Stimulated activated CD4-positive, alpha-beta T cell treated with anti-CD3 and anti-CD28 coated beads, Interleukin-1b, Interleukin-23, amount 100 ng/mL, for 4 hours (primary cell): ENCODE measurements around the gene FCHSD2.
"Not testable (repeated sequence)": the region's sequence is repeated elsewhere in the genome, so short reads cannot be mapped to it uniquely, and the experiment has no call there.

Source experiments
- DNase-seq, 2 donors: peaks; one replicate each; pipeline ENCODE4 v3.0.0-alpha.2; 2020; ENCODE audit warnings: low read depth in 2 of 2

Gene FCHSD2

DNA sequence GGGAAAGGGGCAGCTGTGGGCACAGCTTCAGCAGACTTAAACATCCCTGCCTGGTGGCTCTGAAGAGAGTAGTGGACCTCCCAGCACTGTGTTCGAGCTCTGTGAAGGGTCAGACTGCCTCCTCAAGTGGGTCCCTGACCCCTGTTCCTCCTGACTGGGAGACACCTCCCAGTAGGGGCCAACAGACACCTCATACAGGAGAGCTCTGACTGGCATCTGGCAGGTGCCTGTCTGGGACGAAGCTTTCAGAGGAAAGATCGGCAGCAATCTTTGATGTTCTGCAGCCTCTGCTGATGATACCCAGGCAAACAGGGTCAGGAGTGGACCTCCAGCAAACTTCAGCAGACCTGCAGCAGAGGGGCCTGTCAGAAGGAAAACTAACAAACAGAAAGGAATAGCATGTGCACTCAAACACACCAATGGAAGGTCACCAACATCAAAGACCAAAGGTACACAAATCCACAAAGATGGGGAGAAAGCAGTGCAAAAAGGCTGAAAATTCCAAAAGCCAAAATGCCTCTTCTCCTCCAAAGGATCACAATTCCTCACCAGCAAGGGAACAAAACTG, 80.2 kb downstream of the FCHSD2 start:
- not testable (repeated sequence) for DNase-seq

DNA sequence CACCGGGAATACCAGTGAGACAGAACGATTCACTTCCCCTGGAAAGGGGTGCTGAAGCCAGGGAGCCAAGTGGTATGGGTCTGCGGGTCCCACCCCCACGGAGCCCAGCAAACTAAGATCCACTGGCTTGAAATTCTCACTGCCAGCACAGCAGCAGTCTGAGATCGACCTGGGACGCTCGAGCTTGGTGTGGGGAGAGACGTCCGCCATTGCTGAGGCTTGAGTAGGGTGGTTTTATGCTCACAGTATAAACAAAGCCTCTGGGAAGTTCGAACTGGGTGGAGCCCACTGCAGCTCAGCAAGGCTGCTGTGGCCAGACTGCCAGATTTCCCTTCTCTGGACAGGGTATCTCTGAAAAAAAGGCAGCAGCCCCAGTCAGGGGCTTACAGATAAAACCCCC, 80.7 kb downstream of the FCHSD2 start:
- DNase-seq = not testable (repeated sequence)

- DNase-seq = no peak
These were observed 82.2 kb downstream of the FCHSD2 start for GRCh38 chr11:73059915-73060314.

DNA sequence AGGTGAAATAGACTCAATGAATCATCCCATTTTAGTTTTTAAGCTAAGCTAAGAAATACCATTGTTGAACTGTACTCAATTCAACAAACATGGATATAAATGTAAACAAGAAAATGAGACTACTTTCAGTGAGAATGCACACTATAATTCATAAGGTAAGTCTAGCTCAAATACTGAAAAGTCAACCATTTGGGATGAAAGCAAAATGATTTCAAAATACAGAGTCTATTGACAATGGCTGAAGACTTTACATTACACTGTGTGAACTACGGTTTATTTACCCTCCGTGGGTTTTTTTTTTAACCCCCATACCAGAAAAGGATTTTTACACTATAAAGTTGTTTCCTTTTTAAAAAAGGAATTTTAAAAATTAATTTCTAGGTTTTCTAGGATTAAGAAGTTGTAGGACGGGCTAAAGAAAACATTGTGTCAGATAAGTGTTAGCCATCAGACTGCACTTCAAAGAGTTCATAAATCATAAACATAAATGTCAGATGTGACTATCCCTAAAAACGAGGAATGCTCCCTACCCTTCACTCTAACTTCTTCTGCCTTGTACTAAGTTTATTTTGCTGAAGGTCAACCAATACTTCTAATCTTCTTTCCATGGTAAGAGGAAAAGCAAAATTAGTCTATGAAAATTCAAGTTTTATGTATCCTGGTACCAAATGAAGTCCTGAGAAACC, 83.0 kb downstream of the FCHSD2 start:
- no peak for DNase-seq

- no peak for DNase-seq
These were observed 86.3 kb downstream of the FCHSD2 start for GRCh38 chr11:73055655-73056354.

DNA sequence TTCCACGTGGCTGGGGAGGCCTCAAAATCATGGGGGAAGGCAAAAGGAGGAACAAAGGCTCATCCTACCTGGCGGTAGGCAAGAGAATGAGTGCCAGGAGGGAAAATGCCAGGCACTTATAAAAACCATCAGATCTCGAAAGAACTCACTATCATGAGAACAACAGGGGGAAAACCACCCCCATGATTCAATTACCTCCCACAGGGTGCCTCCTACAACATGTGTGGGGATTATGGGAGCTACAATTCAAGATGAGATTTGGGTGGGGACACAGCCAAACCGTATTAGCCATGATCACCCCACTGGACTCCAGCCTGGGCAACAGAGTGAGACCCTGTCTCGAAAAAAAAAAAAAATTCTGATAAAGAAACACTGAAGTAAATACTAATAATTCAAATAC, 87.1 kb downstream of the FCHSD2 start:
- DNase-seq = no peak

DNA sequence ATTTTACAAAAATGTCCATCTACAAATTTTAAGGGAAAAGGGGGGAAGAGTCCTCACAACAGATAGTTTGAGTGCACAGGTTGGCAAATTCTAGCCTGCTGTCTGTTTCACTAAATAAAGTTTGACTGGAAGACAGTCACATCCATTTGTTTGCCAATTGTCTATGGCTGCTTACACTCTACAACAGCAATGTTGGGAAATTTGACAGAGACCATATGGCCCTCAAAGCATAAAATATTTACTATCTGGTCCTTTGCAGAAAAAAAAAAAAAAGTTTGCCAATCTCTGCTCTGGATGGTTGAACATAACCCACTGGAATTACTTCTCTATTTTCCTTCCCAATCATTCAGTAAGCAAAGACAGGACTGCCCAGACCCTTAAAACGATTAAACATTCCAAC, 88.2 kb downstream of the FCHSD2 start:
- no peak for DNase-seq

DNA sequence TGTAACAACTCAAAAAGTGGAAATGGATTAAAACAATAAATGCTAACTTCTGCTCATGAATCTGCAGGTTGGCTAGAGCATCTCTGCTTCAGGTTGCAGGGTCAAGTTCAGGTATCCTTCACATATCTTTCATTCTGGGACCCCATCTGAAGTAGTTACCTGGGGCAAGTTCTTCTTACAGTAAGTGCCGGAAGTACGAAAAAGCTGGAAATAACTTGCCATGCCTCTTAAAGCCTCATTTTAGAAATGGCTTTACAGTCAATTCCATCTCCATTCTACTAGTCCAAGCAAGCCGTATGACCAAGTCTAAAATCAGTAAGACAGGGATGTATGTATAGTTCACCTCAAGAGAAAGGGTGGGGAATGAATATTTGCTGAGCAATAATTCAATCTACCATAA, 93.7 kb downstream of the FCHSD2 start:
- no peak for DNase-seq

GRCh38 chr11:73047773-73048371, 94.2 kb downstream of the FCHSD2 start:
- DNase-seq = no peak

DNA sequence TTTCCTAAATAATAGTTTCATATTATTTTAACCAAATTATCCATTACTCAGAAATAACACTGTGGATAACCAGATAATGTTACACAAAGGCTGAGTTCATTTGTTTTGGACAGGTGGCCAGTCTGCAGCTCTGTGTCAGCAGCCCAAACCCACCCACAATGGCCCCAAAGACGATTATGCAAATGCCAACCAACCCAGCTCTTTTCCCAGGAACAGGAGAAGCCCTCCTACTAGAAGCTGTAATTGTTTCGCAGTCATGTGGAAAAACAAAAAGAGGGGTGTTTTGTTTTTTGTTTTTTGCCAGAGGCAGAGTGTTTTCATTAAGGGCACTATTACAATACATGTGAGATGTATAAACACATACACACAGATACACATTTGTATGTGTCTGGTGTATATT, 102.1 kb downstream of the FCHSD2 start:
- DNase-seq = no peak

DNA sequence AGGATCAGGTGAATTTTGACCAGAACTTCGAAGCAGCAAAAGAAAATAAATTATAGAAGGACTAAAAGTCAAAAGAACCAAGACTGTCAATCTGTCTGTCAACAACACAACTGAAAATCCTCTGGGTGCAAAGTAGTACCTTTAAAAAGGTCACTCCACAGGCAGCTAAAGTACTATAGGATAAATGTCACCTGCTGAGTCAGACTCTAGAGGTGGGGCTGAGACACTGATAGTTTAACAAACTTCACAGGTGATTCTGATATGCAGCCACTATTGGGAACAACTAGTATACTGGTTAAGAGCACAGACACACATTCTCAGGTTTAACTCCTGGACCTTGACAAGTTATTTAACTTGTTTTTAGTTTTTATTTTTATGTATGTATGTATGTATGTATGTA, 107.3 kb downstream of the FCHSD2 start:
- no peak for DNase-seq

DNA sequence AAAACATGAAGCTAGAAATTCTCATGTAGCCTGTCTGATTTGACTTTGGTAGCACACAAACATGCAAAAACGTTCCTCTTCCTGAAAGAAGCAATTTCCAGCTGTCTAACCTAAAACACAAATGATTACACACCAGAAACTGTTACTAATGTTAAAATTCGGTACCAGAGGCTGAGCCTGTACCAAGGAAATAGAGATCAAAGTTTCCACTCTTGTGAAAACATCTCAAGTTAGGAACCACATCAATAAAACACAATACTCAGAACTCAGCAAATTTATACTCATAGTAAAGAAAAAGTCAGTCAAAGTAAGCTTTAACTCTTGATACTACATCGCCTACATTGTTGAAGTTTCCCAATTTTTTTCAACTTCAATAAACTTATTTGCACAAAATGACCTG, 107.8 kb downstream of the FCHSD2 start:
- no peak for DNase-seq

GRCh38 chr11:73030130-73030529, 112.0 kb downstream of the FCHSD2 start:
- no peak for DNase-seq

DNA sequence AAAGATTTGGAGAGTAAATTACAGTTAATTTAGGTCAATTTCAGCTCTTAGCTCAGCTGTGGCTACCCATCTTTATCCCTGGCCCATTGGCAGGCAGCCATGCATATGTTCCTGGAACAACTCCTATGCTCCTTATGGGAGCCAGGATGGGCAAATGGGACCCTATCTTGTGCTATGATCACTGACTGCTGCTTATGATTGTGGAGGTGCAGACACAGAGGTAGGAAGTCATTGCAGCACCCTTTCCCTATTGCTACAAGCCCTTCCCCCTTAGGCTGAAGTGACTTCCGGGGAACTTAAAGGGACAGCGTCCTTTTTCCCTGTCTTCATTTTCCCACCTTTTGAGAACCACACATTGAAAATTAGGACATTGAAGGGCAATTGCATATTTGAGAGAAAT, 112.7 kb downstream of the FCHSD2 start:
- DNase-seq = no peak

DNA sequence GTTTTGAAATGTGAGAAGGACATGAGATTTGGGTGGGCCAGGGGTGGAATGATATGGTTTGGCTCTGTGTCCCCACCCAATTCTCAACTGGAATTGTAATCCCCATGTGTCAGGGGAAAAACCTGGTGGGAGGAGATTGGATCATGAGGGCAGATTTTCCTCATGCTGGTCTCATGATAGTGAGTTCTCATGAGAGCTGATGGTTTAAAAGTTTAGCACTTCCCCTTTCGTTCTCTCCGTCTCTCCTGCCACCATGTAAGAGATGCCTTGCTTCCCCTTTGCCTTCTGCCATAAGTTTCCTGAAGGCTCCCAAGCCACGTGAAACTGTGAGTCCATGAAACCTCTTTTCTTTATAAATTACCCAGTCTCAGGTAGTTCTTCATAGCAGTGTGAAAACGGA, 113.5 kb downstream of the FCHSD2 start:
- no peak for DNase-seq

DNA sequence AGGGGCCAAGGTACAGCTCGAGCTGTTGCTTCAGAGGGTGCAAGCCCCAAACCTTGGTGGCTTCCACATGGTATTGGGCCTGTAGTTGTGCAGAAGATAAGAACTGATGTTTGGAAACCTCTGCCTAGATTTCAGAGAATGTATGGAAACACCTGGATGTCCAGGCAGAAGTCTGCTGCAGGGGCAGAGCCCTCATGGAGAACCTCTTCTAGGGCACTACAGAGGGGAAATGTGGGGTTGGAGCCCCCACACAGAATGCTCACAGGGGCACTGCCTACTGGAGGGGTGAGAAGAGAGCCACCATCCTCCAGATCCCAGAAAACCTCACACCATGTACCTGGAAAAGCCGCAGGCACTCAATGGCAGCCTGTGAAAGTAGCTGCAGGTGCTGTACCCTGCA, 114.3 kb downstream of the FCHSD2 start:
- not testable (repeated sequence) for DNase-seq

GRCh38 chr11:73024639-73025038, 117.5 kb downstream of the FCHSD2 start:
- DNase-seq = no peak

GRCh38 chr11:73019996-73020395, 122.1 kb downstream of the FCHSD2 start:
- no peak for DNase-seq

DNA sequence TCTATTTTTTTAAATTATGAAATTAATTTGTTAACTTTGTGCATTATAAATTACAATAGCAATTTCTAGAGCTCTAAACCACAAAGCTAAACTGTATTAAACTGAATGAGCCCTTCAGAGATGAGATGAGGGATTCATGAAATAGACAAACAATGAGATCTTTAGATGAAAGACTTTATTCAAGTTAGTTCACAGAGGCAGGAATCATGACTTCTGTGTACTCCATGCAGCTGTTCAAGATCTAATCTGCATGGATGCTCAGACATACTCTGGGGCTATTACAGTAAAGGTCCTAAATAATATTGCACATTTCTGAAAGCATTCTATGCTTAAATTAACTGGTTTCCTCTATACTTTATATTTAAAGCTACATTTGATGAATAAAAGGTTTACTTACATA, 122.7 kb downstream of the FCHSD2 start:
- no peak for DNase-seq

- DNase-seq = no peak
These were observed 123.3 kb downstream of the FCHSD2 start for GRCh38 chr11:73018856-73019255.

GRCh38 chr11:73017024-73017751, 124.9 kb downstream of the FCHSD2 start:
- DNase-seq = no peak

DNA sequence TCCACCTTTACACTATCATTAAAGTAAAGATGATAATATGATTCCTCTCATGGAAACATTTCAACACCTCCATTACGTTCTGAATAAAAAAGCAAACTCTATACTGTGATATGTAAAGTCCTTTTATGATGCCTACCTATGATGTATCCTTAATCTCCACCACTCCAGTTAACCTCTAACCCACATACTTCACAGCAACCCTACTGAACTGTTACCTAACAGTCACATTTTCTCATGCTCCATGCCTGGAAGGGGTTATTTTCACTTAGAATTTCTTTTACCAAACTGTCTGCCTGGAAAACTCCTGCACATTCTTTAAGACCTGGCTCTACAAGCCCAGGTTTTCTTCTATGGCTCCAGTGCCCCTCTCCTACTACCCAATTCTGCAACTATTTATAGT, 129.1 kb downstream of the FCHSD2 start:
- DNase-seq = no peak
